Measurements from ENCODE around the gene CDK8.

Gene CDK8

DNA sequence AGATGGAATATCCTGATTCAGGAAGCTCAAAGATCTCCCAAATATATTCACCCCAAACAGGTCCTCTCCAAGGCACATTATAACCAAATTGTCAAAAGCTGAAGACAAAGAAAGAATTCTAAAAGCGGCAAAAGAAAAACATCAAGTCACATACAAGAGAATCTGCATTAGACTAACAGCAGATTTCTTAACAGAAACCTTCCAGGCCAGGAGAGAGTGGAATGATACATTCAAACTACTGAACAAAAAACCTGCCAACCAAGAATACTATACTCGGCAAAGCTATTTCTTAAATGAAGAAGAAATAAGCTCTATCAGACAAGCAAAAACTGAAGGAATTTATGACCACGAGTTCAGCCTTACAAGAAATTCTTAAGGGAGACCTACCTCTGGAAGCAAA lies 183.0 kb downstream of the CDK8 start:
- TF ChIP-seq NFIC (IDR thresholded peaks at IDR 0.05) = no peak
- TF ChIP-seq, protein P1, sequence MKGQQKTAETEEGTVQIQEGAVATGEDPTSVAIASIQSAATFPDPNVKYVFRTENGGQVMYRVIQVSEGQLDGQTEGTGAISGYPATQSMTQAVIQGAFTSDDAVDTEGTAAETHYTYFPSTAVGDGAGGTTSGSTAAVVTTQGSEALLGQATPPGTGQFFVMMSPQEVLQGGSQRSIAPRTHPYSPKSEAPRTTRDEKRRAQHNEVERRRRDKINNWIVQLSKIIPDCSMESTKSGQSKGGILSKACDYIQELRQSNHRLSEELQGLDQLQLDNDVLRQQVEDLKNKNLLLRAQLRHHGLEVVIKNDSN (IDR thresholded peaks at IDR 0.05) = no peak
- no peak for TF ChIP-seq FOXM1 (IDR thresholded peaks at IDR 0.05; ENCODE audit: borderline replicate concordance, low read depth)
- TF ChIP-seq, protein P2, sequence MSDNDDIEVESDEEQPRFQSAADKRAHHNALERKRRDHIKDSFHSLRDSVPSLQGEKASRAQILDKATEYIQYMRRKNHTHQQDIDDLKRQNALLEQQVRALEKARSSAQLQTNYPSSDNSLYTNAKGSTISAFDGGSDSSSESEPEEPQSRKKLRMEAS (IDR thresholded peaks at IDR 0.05) = no peak
- TF ChIP-seq, protein P3, sequence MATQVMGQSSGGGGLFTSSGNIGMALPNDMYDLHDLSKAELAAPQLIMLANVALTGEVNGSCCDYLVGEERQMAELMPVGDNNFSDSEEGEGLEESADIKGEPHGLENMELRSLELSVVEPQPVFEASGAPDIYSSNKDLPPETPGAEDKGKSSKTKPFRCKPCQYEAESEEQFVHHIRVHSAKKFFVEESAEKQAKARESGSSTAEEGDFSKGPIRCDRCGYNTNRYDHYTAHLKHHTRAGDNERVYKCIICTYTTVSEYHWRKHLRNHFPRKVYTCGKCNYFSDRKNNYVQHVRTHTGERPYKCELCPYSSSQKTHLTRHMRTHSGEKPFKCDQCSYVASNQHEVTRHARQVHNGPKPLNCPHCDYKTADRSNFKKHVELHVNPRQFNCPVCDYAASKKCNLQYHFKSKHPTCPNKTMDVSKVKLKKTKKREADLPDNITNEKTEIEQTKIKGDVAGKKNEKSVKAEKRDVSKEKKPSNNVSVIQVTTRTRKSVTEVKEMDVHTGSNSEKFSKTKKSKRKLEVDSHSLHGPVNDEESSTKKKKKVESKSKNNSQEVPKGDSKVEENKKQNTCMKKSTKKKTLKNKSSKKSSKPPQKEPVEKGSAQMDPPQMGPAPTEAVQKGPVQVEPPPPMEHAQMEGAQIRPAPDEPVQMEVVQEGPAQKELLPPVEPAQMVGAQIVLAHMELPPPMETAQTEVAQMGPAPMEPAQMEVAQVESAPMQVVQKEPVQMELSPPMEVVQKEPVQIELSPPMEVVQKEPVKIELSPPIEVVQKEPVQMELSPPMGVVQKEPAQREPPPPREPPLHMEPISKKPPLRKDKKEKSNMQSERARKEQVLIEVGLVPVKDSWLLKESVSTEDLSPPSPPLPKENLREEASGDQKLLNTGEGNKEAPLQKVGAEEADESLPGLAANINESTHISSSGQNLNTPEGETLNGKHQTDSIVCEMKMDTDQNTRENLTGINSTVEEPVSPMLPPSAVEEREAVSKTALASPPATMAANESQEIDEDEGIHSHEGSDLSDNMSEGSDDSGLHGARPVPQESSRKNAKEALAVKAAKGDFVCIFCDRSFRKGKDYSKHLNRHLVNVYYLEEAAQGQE (IDR thresholded peaks at IDR 0.05; ENCODE audit: low read depth) = no peak
- no peak for TF ChIP-seq CREB1 (IDR thresholded peaks at IDR 0.05; ENCODE audit: low read depth)
- TF ChIP-seq RAD21 (IDR thresholded peaks at IDR 0.05; ENCODE audit: low read depth) = no peak
- TF ChIP-seq TCF12 (IDR thresholded peaks at IDR 0.05; ENCODE audit: low read depth) = no peak
- no peak for TF ChIP-seq ZBTB7A (IDR thresholded peaks at IDR 0.05; ENCODE audit: low read depth)
- TF ChIP-seq YY1 (IDR thresholded peaks at IDR 0.05; ENCODE audit: low read depth) = no peak
- TF ChIP-seq TEAD4 (IDR thresholded peaks at IDR 0.05) = no peak
- TF ChIP-seq CEBPB (IDR thresholded peaks at IDR 0.05) = no peak
- no peak for TF ChIP-seq TAF1 (IDR thresholded peaks at IDR 0.05; ENCODE audit: low read depth)
- no peak for TF ChIP-seq EP300 (IDR thresholded peaks at IDR 0.05; ENCODE audit: borderline replicate concordance)
- no peak for TF ChIP-seq EGR1 (IDR thresholded peaks at IDR 0.05)

DNA sequence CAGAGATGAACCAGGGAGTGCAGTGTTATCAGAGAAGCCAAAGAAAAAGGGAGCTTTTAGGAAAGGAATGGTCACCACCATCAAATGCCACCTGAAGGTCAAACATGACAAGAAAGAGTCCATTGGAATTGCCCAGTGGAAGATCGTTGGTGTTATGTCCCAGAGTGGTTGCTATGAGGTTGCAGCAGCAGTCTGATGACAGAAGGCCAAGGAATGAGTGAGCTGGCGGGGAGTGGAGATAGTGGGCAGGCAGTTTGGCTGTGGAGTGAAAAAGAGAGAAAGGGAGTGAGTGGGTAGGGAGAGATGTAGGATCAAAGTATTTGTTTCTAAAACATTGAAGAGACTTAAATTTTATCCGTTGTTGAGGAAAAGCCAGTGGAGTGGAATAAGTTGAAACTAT lies 186.2 kb downstream of the CDK8 start:
- TF ChIP-seq CEBPB (IDR thresholded peaks at IDR 0.05) (no peak), NFIC (IDR thresholded peaks at IDR 0.05) (no peak), TAF1 (IDR thresholded peaks at IDR 0.05; ENCODE audit: low read depth) (no peak), YY1 (IDR thresholded peaks at IDR 0.05; ENCODE audit: low read depth) (no peak), TEAD4 (IDR thresholded peaks at IDR 0.05) (no peak), EGR1 (IDR thresholded peaks at IDR 0.05) (no peak), RAD21 (IDR thresholded peaks at IDR 0.05; ENCODE audit: low read depth) (no peak), FOXM1 (IDR thresholded peaks at IDR 0.05; ENCODE audit: borderline replicate concordance, low read depth) (no peak), ZBTB7A (IDR thresholded peaks at IDR 0.05; ENCODE audit: low read depth) (no peak)
- TF ChIP-seq, protein P1 (IDR thresholded peaks at IDR 0.05) = no peak
- TF ChIP-seq, protein P3 (IDR thresholded peaks at IDR 0.05; ENCODE audit: low read depth) = no peak
- TF ChIP-seq, protein P2 (IDR thresholded peaks at IDR 0.05) = no peak

GRCh38 chr13:26441476-26441875 lies 187.5 kb downstream of the CDK8 start:
- TF ChIP-seq, protein P3 (IDR thresholded peaks at IDR 0.05; ENCODE audit: low read depth) = no peak
- no peak for TF ChIP-seq EP300 (IDR thresholded peaks at IDR 0.05; ENCODE audit: borderline replicate concordance)
- TF ChIP-seq TEAD4 (IDR thresholded peaks at IDR 0.05) = no peak
- TF ChIP-seq YY1 (IDR thresholded peaks at IDR 0.05; ENCODE audit: low read depth) = no peak
- no peak for TF ChIP-seq FOXM1 (IDR thresholded peaks at IDR 0.05; ENCODE audit: borderline replicate concordance, low read depth)
- no peak for TF ChIP-seq TAF1 (IDR thresholded peaks at IDR 0.05; ENCODE audit: low read depth)
- TF ChIP-seq TCF12 (IDR thresholded peaks at IDR 0.05; ENCODE audit: low read depth) = no peak
- no peak for TF ChIP-seq ZBTB7A (IDR thresholded peaks at IDR 0.05; ENCODE audit: low read depth)
- TF ChIP-seq, protein P1 (IDR thresholded peaks at IDR 0.05) = no peak
- TF ChIP-seq NFIC (IDR thresholded peaks at IDR 0.05) = no peak
- no peak for TF ChIP-seq CREB1 (IDR thresholded peaks at IDR 0.05; ENCODE audit: low read depth)
- TF ChIP-seq CEBPB (IDR thresholded peaks at IDR 0.05) = no peak
- TF ChIP-seq, protein P2 (IDR thresholded peaks at IDR 0.05) = no peak

DNA sequence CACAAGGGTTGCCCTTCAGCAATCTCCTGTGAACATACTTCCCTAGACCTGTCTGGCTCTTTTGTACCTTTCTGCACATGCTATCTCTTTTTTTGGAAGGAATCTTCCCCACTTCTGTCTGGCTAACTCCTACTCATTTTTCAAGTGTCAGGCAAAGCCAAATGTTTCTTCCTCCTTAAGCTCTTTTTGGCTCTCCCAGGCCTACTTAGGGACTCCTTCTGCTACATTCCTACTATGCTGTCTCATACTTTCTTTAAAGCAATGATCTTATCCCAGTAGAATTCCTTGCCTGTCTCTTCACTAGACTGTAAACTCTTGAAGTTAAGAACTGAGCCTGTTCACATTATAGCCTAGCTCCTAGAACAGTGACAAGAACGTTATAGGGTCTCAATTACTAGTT lies 188.6 kb downstream of the CDK8 start:
- TF ChIP-seq RAD21 (IDR thresholded peaks at IDR 0.05; ENCODE audit: low read depth) = no peak
- TF ChIP-seq, protein P3 (IDR thresholded peaks at IDR 0.05; ENCODE audit: low read depth) = no peak
- no peak for TF ChIP-seq TEAD4 (IDR thresholded peaks at IDR 0.05)
- no peak for TF ChIP-seq EGR1 (IDR thresholded peaks at IDR 0.05)
- TF ChIP-seq TAF1 (IDR thresholded peaks at IDR 0.05; ENCODE audit: low read depth) = no peak
- no peak for TF ChIP-seq EP300 (IDR thresholded peaks at IDR 0.05; ENCODE audit: borderline replicate concordance)
- TF ChIP-seq YY1 (IDR thresholded peaks at IDR 0.05; ENCODE audit: low read depth) = no peak
- TF ChIP-seq, protein P2 (IDR thresholded peaks at IDR 0.05) = no peak
- TF ChIP-seq FOXM1 (IDR thresholded peaks at IDR 0.05; ENCODE audit: borderline replicate concordance, low read depth) = no peak
- TF ChIP-seq CEBPB (IDR thresholded peaks at IDR 0.05) = no peak
- no peak for TF ChIP-seq ZBTB7A (IDR thresholded peaks at IDR 0.05; ENCODE audit: low read depth)
- no peak for TF ChIP-seq CREB1 (IDR thresholded peaks at IDR 0.05; ENCODE audit: low read depth)
- TF ChIP-seq NFIC (IDR thresholded peaks at IDR 0.05) = no peak
- no peak for TF ChIP-seq TCF12 (IDR thresholded peaks at IDR 0.05; ENCODE audit: low read depth)
- TF ChIP-seq, protein P1 (IDR thresholded peaks at IDR 0.05) = no peak

Measured in Ishikawa (cell line).